ENCODE results near the gene C19orf12.

The C19orf12 gene

GRCh38 chr19:29675650-29676186 is 39.3 kb downstream of the C19orf12 start:
- DNase-seq (ENCODE audit: low read depth) = no peak

GRCh38 chr19:29675120-29675649 is 39.9 kb downstream of the C19orf12 start:
- no peak for DNase-seq (ENCODE audit: low read depth)
- no peak overlapping the region for H3K4me3 ChIP-seq (ENCODE audit: low read length)

More at GRCh38 chr19:29675650-29676186, 39.3 kb downstream of the C19orf12 start:
- no peak overlapping the region for H3K4me3 ChIP-seq (ENCODE audit: low read length)
- no peak for TF ChIP-seq CTCF (conservative IDR thresholded peaks at IDR 0.05; ENCODE audit: low read depth, low read length)

GRCh38 chr19:29674374-29675119 is 40.5 kb downstream of the C19orf12 start:
- H3K4me3 ChIP-seq (ENCODE audit: low read length) = no peak overlapping the region
- no peak for DNase-seq (ENCODE audit: low read depth)
- no peak for TF ChIP-seq CTCF (conservative IDR thresholded peaks at IDR 0.05; ENCODE audit: low read depth, low read length)

More at GRCh38 chr19:29675120-29675649, 39.9 kb downstream of the C19orf12 start:
- TF ChIP-seq CTCF (conservative IDR thresholded peaks at IDR 0.05; ENCODE audit: low read depth, low read length) = no peak

GRCh38 chr19:29673451-29674371 is 41.4 kb downstream of the C19orf12 start:
- TF ChIP-seq CTCF (conservative IDR thresholded peaks at IDR 0.05; ENCODE audit: low read depth, low read length) = no peak
- H3K4me3 ChIP-seq (ENCODE audit: low read length) = no peak overlapping the region
- no peak for DNase-seq (ENCODE audit: low read depth)

GRCh38 chr19:29672933-29673336 is 42.1 kb downstream of the C19orf12 start:
- no peak for DNase-seq (ENCODE audit: low read depth)
- no peak overlapping the region for H3K4me3 ChIP-seq (ENCODE audit: low read length)
- no peak for TF ChIP-seq CTCF (conservative IDR thresholded peaks at IDR 0.05; ENCODE audit: low read depth, low read length)

GRCh38 chr19:29672319-29672932 is 42.6 kb downstream of the C19orf12 start:
- DNase-seq (ENCODE audit: low read depth) = no peak
- no peak overlapping the region for H3K4me3 ChIP-seq (ENCODE audit: low read length)
- TF ChIP-seq CTCF (conservative IDR thresholded peaks at IDR 0.05; ENCODE audit: low read depth, low read length) = no peak

Measured in retinal pigment epithelial cell (primary cell).